Activated T-cell treated with anti-CD3 and anti-CD28 coated beads, Interleukin-2, amount 50 U/mL, for 72 hours (primary cell): Measurements from ENCODE around the gene NPRL2. TPM values are rescaled to one million over a fixed set of nuclear protein-coding genes. Genes with fewer than 3 reads are reported as not detected.

ENCODE experiments used
- ATAC-seq, 2 donors: fragments of 150-1000 bp; cut with Tn5 transposase; replicated peaks in 1 of 2; 2 replicates each; pipeline ENCODE4 v1.10.0; 2021; ENCODE audit warnings: moderate library complexity in 2 of 2, mild to moderate bottlenecking in 1 of 2
- DNase-seq, 2 donors: peaks; one replicate each; pipeline ENCODE4 v3.0.0; 2021 to 2022; ENCODE audit warnings: mixed read lengths in 1 of 2
- H3K27ac Mint-ChIP-seq: one replicate; pipeline ENCODE4 v1.8.0; 2022; ENCODE audit warnings: mild to moderate bottlenecking, moderate library complexity, mixed read lengths
- H3K27me3 Mint-ChIP-seq: one replicate; pipeline ENCODE4 v1.8.0; 2022; ENCODE audit warnings: low read depth, mixed read lengths
- H3K36me3 Mint-ChIP-seq, 2 donors: one replicate each; pipeline ENCODE4 v1.8.0; 2022; ENCODE audit warnings: mixed read lengths in 2 of 2, mild to moderate bottlenecking in 1 of 2; ENCODE audit not compliant: insufficient read depth in 2 of 2
- H3K4me1 Mint-ChIP-seq: one replicate; pipeline ENCODE4 v1.8.0; 2022; ENCODE audit warnings: low read depth, mixed read lengths
- H3K4me3 Mint-ChIP-seq, 2 donors: one replicate each; pipeline ENCODE4 v1.8.0; 2022; ENCODE audit warnings: mild to moderate bottlenecking in 2 of 2, mixed read lengths in 2 of 2, moderate library complexity in 2 of 2
- H3K9me3 Mint-ChIP-seq, 2 donors: one replicate each; pipeline ENCODE4 v1.8.0; 2022; ENCODE audit warnings: mixed read lengths in 2 of 2
- total RNA-seq, 2 donors: library from RNA; stranded (reverse); gene quantifications; one replicate each; pipeline ENCODE4 v1.2.3, GENCODE V29; 2022

The NPRL2 gene
- total RNA-seq, 2 donors from 2014 or later: 46.0 to 46.4 TPM

DNA sequence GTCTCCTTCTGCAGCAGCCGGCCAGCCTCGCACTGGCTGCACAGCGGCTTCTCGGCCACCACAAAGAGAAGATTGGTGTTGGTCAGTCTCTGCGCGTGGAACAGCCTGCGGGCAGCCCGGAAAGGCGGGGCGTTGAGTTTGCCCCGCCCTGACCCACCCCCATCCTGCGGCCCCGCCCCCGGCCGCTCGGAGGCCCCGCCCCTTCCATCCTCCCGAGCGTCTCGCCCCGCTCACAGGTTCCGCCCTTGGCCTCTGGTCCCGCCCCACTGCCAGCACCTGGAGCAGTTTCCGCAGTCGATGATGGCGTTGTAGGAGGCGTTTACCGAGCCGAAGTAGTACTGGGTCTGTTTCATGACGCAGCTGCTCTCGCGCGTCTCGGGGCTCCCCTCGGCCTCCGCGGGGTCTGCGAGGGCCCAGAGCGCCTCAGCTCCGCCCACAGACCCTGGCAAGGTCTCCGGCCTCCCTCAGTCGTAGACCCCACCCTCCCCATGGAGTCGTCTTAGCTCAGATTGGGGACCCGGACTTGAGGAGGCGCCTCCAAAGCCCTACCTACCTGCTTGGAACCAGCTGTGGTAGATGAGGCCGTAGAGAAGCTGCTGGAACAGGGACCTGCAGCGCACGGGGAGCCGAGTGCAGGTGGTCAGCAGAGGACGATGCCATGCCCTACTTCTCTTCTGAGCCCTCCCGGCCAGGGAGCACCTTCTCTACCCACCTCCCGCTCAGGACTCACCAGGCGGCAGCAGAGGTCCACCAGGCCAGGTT, 14.7 kb upstream of the NPRL2 start:
- peak; percentile 93 to 97 for DNase-seq
- Mint-ChIP-seq H3K27me3 (no peaks in the 10 kb centered on the region), H3K4me3 (peak overlapping the region; percentile 89 to 94), H3K9me3 (no peaks in the 10 kb centered on the region), H3K36me3 (no peaks in the 10 kb centered on the region), H3K27ac (peak overlapping the region; percentile 68), H3K4me1 (peaks cover 18% of the 10 kb centered on the region)
- peak; percentile 97 to 98 for ATAC-seq

DNA sequence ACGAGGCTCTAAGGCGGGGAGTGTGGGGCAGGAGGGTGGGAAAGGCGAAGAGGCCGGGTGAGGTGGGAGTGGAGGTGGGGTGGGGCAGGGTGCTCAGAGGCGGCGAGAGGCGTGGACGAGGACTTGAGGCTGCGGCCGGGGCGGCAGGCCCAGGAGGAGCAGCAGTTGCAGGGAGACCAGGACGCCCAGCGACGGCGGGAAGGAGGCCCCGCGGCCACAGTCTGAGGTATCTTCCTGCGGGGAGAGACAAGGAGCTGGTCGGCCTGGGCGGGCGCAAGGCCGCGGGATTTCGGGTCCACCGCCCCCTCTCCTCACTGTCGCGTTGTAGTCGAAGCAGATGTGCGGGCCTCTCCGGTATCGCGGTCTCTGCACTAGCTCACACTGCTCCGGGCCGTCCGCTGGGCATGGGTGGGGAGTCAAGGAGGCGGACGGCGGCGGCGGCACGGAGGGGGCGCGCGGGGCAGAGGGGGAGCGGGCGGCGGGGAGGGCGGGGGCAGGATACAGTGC, 14.1 kb upstream of the NPRL2 start:
- DNase-seq (no peak), ATAC-seq (peak; percentile 35 to 38)
- H3K4me3 Mint-ChIP-seq: peak overlapping the region; percentile 89 to 94
- H3K36me3 Mint-ChIP-seq: no peaks in the 10 kb centered on the region
- no peaks in the 10 kb centered on the region for H3K9me3 Mint-ChIP-seq
- H3K27ac Mint-ChIP-seq: no peak overlapping the region
- H3K4me1 Mint-ChIP-seq: peaks cover 24% of the 10 kb centered on the region
- H3K27me3 Mint-ChIP-seq: no peaks in the 10 kb centered on the region

DNA sequence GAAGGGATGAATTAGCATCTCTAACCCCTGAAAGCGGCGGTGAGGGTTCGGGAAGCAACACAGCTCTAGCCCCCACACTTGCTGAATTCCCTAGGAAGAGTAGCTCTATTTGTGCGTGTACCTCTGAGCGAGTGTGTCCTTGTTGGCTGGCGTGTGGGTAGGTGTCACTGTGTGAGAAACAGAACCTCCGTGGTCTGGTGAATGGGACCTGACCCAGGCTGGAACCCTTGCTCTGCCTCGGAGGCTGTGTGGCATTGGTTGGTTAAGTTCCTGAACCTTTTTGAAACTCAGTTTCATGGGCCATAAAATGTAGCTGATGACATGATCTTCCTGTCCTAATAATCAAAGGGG, 9.2 kb upstream of the NPRL2 start:
- DNase-seq (no peak), ATAC-seq (peak in 1 of 2 donors; percentile 18)
- Mint-ChIP-seq H3K27me3 (no peaks in the 10 kb centered on the region), H3K4me1 (peaks cover 50% of the 10 kb centered on the region), H3K27ac (peak overlapping the region; percentile 98), H3K9me3 (no peaks in the 10 kb centered on the region), H3K4me3 (peak overlapping the region; percentile 90 to 97), H3K36me3 (peaks cover 4 to 10% of the 10 kb centered on the region in 2 donors)

DNA sequence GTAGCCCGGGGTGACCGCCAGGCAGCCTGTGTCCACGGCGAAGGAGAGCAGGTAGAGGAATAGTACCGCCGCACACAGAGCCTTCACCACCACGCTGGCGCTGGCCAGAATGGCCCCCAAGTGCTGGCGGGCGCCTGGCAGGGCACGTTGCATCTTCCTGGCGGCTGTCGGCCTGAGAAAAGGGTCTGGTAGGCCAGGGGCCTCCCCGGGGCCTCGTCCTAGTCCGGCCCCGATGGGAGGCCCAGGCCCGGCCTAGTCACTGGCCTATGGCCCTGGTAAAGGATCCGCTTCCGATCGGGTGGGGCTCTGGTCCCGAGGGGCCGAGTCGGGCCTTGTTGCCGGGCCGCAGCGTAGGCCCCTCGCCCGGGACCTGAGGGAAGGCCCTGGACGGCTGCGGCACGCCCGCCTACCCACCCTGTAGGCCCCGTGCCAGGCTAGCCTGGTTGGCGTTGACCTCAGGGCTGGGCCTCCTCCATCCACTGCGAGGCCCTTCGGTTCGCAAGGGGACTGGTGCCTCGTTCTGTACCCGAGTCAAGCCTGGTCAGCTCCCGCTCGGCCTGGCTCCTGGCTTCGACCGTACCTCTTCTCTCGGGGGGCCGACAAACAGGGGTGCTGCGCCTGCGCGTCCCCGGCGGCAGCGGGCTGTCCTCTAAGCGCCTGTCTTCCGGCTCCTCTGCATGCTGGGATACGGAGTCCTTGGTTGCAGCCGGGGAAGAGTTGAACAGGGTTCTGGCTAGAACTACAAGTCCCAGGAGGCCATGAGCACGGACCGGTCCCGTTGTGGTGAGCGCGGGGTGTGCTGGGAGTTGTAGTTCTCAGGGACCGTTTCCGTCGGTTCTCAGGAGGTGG, 8.6 kb upstream of the NPRL2 start, which contains the start of gene TMEM115:
Gene TMEM115 (minus strand): TSS at position 611 of the 849 bp plus-strand sequence. CDS start 458 bp downstream, at position 153.
- peaks cover 44% of the 10 kb centered on the region for H3K4me1 Mint-ChIP-seq
- no peaks in the 10 kb centered on the region for H3K27me3 Mint-ChIP-seq
- H3K9me3 Mint-ChIP-seq: no peaks in the 10 kb centered on the region
- peak within 1 kb of the TSS; percentile 90 to 97 for H3K4me3 Mint-ChIP-seq
- H3K27ac Mint-ChIP-seq: peak within 1 kb of the TSS; percentile 98
- H3K36me3 Mint-ChIP-seq: peaks cover 6 to 10% of the 10 kb centered on the region in 2 donors
- DNase-seq (peak; percentile 95 to 96), ATAC-seq (peak; percentile 100)

DNA sequence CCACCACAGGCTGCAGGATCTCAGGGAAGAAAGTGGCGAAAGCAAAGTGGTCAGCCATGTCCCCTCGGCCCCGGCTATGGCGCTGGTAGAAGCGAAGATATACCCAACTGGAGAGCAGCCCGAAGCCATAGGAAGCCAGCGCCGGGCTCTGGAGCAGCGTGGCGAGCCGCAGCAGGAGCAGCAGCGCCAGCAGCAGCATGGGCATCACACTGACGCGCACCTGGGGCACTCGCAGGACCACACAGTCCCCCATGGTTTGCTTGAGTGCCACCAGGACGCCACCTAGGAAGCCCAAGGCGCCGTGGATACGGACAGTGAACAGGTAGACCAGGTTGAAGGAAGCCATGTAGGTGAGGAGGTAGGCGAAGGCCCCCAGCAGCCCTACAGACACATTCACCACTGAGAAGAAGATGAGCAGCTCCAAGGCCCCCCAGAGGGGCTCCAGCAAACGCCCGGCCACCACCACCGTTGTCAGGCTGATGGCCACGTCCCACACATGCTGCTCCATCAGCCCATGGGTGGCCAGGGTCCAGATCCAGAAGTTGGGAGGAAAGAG, 7.9 kb upstream of the NPRL2 start:
- DNase-seq (no peak), ATAC-seq (no peak)
- H3K4me3 Mint-ChIP-seq: peak overlapping the region; percentile 90 to 97
- peaks cover 7 to 13% of the 10 kb centered on the region in 2 donors for H3K36me3 Mint-ChIP-seq
- no peaks in the 10 kb centered on the region for H3K27me3 Mint-ChIP-seq
- H3K9me3 Mint-ChIP-seq: no peaks in the 10 kb centered on the region
- peak overlapping the region; percentile 97 for H3K27ac Mint-ChIP-seq
- H3K4me1 Mint-ChIP-seq: peaks cover 44% of the 10 kb centered on the region

DNA sequence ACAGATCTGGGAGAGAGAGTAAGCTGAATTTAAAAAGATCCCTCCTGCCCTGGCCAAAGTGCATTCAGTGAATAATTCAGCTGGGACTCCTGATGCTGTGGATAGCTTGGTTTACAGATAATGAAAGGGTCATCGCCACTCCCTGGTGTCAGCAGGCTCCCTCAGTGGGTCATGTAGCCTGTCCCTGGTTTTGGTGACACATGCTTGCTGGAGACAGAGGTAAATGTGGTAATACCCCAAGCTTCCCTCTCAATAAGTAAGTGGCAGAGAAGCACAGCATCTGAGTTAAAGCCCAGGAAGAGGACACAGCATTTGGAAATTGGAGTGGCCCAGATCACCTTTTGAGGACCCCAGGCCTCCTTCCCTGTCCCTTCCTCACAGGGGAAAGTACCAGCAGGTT, 6.9 kb upstream of the NPRL2 start:
- no peak for DNase-seq
- peaks cover 50% of the 10 kb centered on the region for H3K4me1 Mint-ChIP-seq
- H3K27ac Mint-ChIP-seq: peak overlapping the region; percentile 97
- H3K36me3 Mint-ChIP-seq: peaks cover 7 to 13% of the 10 kb centered on the region in 2 donors
- no peaks in the 10 kb centered on the region for H3K27me3 Mint-ChIP-seq
- H3K4me3 Mint-ChIP-seq: peak overlapping the region; percentile 90 to 97
- ATAC-seq: no peak
- H3K9me3 Mint-ChIP-seq: no peaks in the 10 kb centered on the region

DNA sequence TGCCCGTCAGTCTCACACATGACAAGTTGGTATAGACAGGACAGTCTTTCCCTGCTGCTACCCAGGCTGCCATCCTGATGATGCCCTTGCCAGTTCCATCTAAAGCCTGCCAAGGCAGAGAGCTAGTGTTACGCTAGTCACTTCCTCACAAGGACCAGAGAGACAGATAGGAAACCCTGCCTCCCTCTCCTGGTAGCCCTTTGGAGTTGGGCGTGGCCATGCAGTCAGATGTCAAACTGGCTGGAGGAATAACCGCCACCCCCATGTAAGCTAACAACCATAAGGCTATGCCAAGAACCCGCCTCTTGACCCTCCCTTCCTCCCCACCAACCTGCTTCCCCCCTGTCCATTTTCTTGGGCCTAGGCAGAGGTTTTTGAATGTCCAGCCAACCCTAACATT, 6.0 kb upstream of the NPRL2 start:
- peak overlapping the region; percentile 81 for H3K27ac Mint-ChIP-seq
- ATAC-seq (no peak), DNase-seq (no peak)
- peaks cover 7 to 13% of the 10 kb centered on the region in 2 donors for H3K36me3 Mint-ChIP-seq
- H3K9me3 Mint-ChIP-seq: no peaks in the 10 kb centered on the region
- H3K4me1 Mint-ChIP-seq: peaks cover 58% of the 10 kb centered on the region
- peak overlapping the region; percentile 90 to 97 for H3K4me3 Mint-ChIP-seq
- no peaks in the 10 kb centered on the region for H3K27me3 Mint-ChIP-seq

DNA sequence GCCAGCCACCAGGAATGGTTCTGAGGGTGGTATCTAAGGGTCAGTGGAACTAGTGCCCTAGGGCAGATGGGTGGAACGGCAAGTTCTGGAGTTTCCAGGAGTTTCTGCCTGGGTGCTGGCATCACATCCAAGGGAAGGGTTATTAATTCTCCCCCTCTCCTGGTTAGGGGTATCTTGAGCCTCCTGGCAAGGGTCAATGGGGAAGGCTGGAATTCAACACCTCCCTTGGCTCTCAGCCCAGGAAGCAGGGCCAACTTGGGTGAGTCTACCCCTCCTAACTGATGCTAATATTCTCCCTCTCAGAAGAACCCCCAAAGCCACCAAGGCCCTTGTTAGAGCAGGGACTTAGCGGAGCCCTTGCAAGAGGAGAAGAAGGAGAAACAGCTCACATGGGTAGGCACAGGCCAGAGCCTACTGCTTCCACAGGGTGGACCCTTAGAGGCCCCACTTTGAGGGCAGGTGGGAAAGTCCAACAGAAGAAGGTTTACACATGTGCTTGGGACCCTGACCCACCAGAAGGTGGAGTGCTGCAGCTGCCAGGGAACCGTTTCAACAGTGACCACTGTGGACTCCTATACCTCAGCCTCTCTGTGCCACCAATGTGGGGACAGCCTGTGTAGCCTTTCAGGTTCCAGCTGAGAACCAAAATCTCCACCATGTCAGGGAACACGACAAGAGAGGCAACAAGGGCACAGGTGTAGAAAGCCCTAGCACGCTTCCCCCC, 5.4 kb upstream of the NPRL2 start:
- peaks cover 64% of the 10 kb centered on the region for H3K4me1 Mint-ChIP-seq
- H3K27me3 Mint-ChIP-seq: no peaks in the 10 kb centered on the region
- DNase-seq (no peak), ATAC-seq (no peak)
- H3K4me3 Mint-ChIP-seq: peak overlapping the region; percentile 90 to 97
- H3K27ac Mint-ChIP-seq: no peak overlapping the region
- no peaks in the 10 kb centered on the region for H3K9me3 Mint-ChIP-seq
- H3K36me3 Mint-ChIP-seq: peaks cover 7 to 13% of the 10 kb centered on the region in 2 donors

DNA sequence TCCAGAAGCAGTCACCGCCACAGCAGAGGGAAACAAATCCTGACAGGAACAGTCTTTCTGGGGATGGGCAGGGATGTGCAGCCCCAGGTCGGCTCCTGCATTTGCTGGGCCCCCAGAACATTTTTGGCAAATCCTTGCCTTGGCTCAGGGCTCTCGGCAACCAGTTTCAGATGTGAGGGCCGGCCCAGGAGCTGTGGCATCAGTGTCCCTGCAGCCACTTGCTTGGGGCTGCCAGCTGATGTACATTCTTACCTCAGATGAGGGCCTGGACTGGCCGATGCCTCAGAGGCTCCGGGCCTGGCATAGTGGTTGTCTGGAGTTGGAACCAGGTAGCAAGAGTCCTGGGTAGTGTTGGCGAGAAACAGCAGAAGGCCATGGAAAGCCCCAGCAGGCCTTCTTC, 4.3 kb upstream of the NPRL2 start:
- no peaks in the 10 kb centered on the region for H3K9me3 Mint-ChIP-seq
- H3K27ac Mint-ChIP-seq: no peak overlapping the region

DNA sequence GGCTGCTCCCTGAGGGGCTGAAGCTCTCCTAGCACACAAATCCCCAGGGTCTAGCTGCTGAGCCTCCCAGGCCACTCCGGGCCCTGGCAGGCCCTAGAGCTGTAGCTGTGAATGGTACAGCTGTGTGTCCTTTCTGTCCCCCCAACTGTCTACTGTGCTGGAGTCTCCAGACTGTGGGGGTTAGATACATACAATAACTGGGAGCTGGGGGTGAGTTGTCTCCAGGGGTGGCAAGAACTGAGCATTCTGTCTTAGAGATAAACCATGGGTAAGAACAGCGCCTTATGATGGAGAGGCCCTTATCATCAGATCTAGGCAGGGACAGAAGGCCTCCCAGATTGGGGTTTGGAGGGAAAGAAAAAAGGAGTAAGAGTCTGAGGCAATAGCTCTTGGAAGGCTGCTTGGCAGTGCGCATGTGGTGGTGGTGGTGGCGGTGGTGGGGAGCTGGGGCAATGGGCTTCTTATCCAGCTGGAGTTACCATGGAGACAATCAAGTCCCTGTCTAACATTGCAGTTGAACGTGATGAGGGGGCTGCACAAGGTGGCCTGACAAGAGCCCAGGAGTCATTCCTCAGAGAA, 3.7 kb upstream of the NPRL2 start:
- H3K27ac Mint-ChIP-seq: no peak overlapping the region
- H3K9me3 Mint-ChIP-seq: no peaks in the 10 kb centered on the region
- H3K4me1 Mint-ChIP-seq: peaks cover 68% of the 10 kb centered on the region
- no peak for ATAC-seq
- no peak overlapping the region for H3K4me3 Mint-ChIP-seq
- peaks cover 5 to 13% of the 10 kb centered on the region in 2 donors for H3K36me3 Mint-ChIP-seq
- H3K27me3 Mint-ChIP-seq: no peaks in the 10 kb centered on the region
- no peak for DNase-seq

More for the DNA sequence above, 4.3 kb upstream of the NPRL2 start:
- peaks cover 7 to 13% of the 10 kb centered on the region in 2 donors for H3K36me3 Mint-ChIP-seq
- DNase-seq: no peak
- no peak overlapping the region for H3K4me3 Mint-ChIP-seq
- peaks cover 67% of the 10 kb centered on the region for H3K4me1 Mint-ChIP-seq
- no peak for ATAC-seq
- no peaks in the 10 kb centered on the region for H3K27me3 Mint-ChIP-seq

DNA sequence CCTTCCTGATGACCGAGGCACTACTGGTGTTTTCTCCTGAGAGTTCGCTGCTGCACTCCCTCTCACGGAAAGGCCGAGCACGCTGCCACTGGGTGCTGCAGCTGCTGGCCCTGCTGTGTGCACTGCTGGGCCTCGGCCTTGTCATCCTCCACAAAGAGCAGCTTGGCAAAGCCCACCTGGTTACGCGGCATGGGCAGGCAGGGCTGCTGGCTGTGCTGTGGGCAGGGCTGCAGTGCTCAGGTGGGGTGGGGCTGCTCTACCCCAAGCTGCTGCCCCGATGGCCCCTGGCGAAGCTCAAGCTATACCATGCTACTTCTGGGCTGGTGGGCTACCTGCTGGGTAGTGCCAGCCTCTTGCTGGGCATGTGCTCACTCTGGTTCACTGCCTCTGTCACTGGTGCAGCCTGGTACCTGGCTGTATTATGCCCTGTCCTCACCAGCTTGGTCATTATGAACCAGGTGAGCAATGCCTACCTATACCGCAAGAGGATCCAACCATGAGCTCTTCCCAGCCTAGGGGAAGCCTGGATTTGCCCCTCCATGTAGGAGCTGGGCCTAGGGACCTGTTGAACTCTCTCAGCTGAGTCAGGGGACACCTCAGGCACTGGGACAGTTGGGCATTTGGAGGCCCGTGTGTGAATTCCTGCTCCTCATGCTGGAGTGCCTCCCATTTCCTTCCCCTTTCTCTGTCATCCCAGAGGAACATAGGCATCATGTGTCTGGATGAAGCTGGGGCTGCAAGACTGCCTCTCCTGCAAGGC, 2.9 kb upstream of the NPRL2 start:
- Mint-ChIP-seq H3K4me3 (no peak overlapping the region), H3K9me3 (no peaks in the 10 kb centered on the region), H3K36me3 (peaks cover 7 to 10% of the 10 kb centered on the region in 2 donors), H3K27me3 (no peaks in the 10 kb centered on the region), H3K4me1 (peaks cover 69% of the 10 kb centered on the region), H3K27ac (no peak overlapping the region)
- DNase-seq (no peak), ATAC-seq (no peak)

DNA sequence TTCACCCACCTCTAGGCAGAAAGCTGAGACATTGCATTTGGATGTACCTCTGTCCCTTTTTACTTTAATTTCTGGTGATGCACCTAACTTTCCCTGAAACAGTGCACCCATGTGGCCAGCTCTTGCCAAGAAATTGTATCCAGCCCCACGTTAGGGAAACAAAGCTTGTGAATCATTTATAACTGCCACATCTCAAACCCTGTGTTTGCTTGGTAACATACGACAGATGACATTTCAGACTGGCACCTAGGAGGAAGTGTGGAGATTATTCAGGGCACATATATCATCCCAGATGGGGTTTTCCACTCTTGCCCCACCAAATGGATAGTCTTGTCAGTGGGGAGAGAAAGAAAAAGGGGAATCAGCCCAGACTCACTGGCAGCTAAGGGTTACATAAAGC, 2.2 kb upstream of the NPRL2 start:
- H3K36me3 Mint-ChIP-seq: peaks cover 3 to 10% of the 10 kb centered on the region in 2 donors
- H3K9me3 Mint-ChIP-seq: no peaks in the 10 kb centered on the region

More for the DNA sequence above, 2.2 kb upstream of the NPRL2 start:
- Mint-ChIP-seq H3K4me3 (no peak overlapping the region), H3K4me1 (peaks cover 65% of the 10 kb centered on the region), H3K27me3 (no peaks in the 10 kb centered on the region), H3K27ac (no peak overlapping the region)
- DNase-seq (no peak), ATAC-seq (no peak)
